Measurements from ENCODE around the gene METTL1. TPM values are rescaled to one million over a fixed set of nuclear protein-coding genes. Genes with fewer than 3 reads are reported as not detected.
A peak's percentile ranks its signal among the peaks of the same experiment; 100 is the strongest.
"Not testable (repeated sequence)": the region's sequence is repeated elsewhere in the genome, so short reads cannot be mapped to it uniquely, and the experiment has no call there.

METTL1 gene
- polyA plus RNA-seq, 1 donor from 2014 or later: 15.9 TPM

DNA sequence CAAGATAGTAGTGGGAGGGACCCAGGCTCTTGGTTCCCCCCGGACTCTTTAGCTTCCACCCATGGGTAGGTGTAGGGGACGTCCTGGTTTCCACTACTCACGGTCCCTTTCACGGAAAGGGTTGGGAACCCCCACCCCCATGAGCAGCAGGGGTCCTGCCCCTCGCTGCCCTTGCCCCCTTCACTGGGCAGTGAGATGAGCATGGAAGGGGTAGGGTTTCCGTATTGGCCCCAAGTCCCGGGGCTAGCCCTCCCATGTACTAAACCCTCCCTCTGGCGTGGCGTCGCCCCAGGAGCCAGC is 46.1 kb downstream of the METTL1 start:
- Mint-ChIP-seq H3K27me3 (no peaks in the 10 kb centered on the region), H3K4me1 (peaks cover 8 to 16% (median 15%) of the 10 kb centered on the region in 3 donors), H3K4me3 (peak overlapping the region in 1 of 4 donors; percentile 45), H3K27ac (no peak overlapping the region), H3K36me3 (peaks cover 6% of the 10 kb centered on the region), H3K9me3 (no peaks in the 10 kb centered on the region)

DNA sequence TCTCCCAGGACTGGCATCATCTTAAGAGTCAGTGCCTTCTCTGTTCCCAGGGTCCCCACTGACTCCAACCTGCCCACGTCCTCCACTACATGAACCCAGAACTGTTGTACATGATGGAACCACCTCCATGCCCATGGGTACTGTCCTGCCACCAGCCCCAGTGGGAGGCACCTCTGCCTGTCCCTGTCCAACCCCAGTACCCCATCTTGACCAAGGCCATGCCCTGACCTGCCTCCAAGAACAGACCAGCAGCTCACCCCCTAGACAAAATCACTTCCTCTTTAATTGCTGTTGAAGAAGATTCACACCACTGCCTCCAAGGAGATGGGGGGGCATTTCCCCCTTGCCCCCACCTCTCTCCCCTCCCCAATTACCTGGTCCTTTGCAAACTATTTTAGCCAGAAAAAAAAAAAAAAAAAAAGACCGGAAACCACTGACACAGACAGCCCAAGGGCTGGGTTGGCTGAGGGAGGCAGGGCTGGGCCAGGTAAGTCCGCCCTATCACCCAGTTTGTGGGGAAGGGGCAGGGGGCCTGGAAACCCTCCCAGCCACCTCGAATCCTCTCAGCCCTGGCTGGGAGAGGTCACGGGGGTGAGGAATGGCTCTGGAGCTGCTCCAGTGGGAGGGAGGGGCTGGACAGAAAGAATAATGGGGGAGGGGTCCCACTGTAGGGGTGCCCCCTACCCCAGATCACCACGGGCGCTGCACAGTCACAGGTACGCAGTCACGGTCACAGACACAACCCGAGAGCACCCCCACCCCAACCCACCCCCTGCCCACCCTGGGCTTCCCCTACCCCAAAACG is 46.8 kb downstream of the METTL1 start:
- Mint-ChIP-seq H3K9me3 (no peaks in the 10 kb centered on the region), H3K27me3 (no peaks in the 10 kb centered on the region), H3K27ac (peak overlapping the region; percentile 44 to 73 (median 59)), H3K36me3 (peaks cover 6% of the 10 kb centered on the region), H3K4me3 (peak overlapping the region in 3 of 4 donors; percentile 6 to 79 (median 72)), H3K4me1 (peaks cover 8 to 16% (median 15%) of the 10 kb centered on the region in 3 donors)

DNA sequence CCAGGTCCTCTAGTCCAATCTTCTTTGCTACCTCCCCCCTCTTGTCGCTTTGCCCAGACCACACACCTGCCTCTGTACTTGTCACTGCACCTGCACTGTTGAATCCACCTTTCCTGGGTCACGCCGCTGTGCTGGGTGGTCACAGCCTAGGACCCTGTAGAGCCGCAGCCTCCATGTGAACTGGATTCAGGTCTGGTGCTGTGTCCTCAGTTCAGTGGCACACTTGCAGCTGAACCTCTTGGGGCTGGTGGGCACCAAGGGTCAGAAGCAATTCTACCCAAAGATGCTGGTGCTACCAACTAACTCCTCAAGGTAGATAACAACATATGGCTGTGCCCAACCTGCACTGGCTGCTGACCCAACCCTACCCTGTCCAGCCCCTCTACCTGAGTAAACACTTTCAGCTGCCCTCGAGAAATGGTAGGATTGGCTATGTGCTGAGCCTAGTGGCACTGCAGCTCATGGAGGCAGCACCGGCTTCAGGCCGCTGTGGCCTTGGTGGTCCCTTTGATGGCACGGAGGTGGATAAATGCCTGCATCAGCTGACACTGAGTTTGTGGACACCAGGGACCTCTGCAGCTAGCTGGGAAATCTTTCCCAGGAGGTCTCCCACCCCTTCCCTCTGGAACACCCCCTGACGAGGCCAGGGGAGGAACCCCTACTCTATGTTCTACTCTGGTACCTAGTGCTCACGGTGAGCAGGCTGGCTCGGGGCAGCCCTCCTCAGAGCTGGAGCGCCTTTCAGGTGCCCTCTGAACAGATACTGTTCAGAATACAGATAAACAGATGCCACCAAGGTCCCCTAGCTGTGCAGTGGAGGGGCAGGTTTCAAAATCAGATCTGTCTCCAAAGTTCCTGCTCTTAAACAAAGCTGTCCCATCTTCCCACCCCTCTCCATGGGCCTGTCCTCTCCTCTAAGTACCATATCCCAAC is 47.6 kb downstream of the METTL1 start:
- no peaks in the 10 kb centered on the region for H3K9me3 Mint-ChIP-seq
- no peaks in the 10 kb centered on the region for H3K27me3 Mint-ChIP-seq
- peaks cover 13 to 15% (median 15%) of the 10 kb centered on the region in 3 donors for H3K4me1 Mint-ChIP-seq
- peak overlapping the region; percentile 44 to 73 (median 59) for H3K27ac Mint-ChIP-seq
- H3K4me3 Mint-ChIP-seq: peak overlapping the region in 1 of 4 donors; percentile 6
- H3K36me3 Mint-ChIP-seq: peaks cover 6% of the 10 kb centered on the region

DNA sequence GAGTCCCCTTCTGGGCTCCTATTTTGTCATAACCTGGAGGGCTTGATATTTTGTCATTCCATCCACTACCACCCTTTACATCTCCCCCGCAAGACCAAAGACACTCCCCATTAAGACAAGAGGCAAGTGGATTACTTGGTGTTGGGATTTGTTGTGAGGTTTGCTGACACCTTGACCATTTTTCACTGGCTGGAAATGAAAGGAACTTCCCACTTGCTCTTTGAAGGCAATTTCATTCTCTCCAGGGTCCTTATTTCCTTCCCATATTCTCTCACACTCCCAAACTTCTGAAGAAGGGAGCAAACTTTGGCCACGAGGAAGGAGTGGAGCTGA is 48.3 kb downstream of the METTL1 start:
- no peaks in the 10 kb centered on the region for H3K27me3 Mint-ChIP-seq
- H3K4me3 Mint-ChIP-seq: no peak overlapping the region
- H3K4me1 Mint-ChIP-seq: peaks cover 13 to 15% (median 14%) of the 10 kb centered on the region in 3 donors
- H3K36me3 Mint-ChIP-seq: peaks cover 6% of the 10 kb centered on the region
- no peaks in the 10 kb centered on the region for H3K9me3 Mint-ChIP-seq
- H3K27ac Mint-ChIP-seq: peak overlapping the region in 2 of 3 donors; percentile 31 to 74

- Mint-ChIP-seq H3K27ac (peak overlapping the region in 1 of 3 donors; percentile 74), H3K4me1 (peaks cover 10 to 15% (median 14%) of the 10 kb centered on the region in 3 donors), H3K4me3 (no peak overlapping the region), H3K27me3 (no peaks in the 10 kb centered on the region), H3K36me3 (peaks cover 9% of the 10 kb centered on the region), H3K9me3 (no peaks in the 10 kb centered on the region)
Measured at GRCh38 chr12:57722716-57723629, 48.9 kb downstream of the METTL1 start.

DNA sequence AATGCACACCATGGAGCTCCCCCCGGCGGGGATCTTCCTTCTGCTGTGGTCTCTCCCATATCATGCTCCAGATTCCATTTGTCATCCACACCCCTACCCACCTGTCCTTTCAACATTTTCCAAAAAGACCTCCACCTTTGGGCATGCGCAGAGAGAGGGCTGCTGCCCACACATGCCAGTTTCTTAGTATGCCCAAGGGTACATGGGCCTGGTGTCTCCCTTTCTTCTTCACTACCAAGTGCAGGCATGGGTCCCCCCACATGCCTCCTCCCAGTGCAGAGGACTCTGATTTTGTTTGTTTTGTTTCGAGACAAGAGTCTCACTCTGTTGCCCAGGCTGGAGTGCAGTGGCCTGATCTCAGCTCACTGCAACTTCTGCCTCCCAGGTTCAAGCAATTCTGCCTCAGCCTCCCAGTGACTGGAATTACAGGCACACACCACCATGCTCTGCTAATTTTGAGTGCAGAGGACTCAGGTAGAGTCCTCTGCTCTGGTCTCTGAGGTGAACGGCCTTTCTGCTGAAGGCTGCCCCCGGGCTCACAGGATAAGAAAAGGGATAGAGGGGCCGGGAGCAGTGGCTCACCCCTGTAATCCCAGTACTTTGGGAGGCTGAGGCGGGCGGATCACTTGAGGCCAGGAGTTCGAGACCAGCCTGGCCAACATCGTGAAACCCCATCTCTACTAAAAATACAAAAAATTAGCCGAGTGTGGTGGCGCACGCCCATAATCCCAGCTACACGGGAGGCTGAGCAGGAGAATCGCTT is 49.9 kb downstream of the METTL1 start:
- not testable (repeated sequence) for H3K27me3 Mint-ChIP-seq, H3K4me3 Mint-ChIP-seq, H3K9me3 Mint-ChIP-seq, H3K27ac Mint-ChIP-seq, H3K36me3 Mint-ChIP-seq
- peaks cover 10 to 15% (median 14%) of the 10 kb centered on the region in 3 donors for H3K4me1 Mint-ChIP-seq

DNA sequence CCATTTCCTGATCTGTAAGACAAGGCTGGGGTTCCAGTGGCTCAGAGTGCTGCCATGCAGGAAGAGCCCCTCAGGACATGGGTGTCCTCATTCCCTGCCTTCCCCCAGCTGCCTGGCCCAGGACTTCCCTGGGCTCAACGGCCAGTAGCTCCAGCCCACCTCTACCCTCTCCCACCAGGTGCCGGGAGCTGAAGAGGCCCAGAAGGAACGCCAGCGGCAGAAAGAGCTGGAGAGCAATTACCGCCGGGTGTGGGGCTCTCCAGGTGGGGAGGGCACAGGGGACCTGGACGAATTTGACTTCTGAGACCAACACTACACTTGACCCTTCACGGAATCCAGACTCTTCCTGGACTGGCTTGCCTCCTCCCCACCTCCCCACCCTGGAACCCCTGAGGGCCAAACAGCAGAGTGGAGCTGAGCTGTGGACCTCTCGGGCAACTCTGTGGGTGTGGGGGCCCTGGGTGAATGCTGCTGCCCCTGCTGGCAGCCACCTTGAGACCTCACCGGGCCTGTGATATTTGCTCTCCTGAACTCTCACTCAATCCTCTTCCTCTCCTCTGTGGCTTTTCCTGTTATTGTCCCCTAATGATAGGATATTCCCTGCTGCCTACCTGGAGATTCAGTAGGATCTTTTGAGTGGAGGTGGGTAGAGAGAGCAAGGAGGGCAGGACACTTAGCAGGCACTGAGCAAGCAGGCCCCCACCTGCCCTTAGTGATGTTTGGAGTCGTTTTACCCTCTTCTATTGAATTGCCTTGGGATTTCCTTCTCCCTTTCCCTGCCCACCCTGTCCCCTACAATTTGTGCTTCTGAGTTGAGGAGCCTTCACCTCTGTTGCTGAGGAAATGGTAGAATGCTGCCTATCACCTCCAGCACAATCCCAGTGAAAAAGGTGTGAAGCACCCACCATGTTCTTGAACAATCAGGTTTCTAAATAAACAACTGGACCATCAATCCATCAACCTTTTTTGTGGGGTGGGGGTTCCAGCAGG is 51.0 kb downstream of the METTL1 start:
- Mint-ChIP-seq H3K4me1 (peaks cover 10 to 15% (median 15%) of the 10 kb centered on the region in 3 donors), H3K4me3 (no peak overlapping the region), H3K27me3 (no peaks in the 10 kb centered on the region), H3K36me3 (peaks cover 6% of the 10 kb centered on the region), H3K9me3 (no peaks in the 10 kb centered on the region), H3K27ac (peak overlapping the region in 1 of 3 donors; percentile 87)

GRCh38 chr12:57719777-57720605 is 51.9 kb downstream of the METTL1 start:
- Mint-ChIP-seq H3K4me1 (peaks cover 11 to 20% (median 19%) of the 10 kb centered on the region in 3 donors), H3K4me3 (no peak overlapping the region), H3K27ac (peak overlapping the region in 2 of 3 donors; percentile 2 to 63), H3K27me3 (no peaks in the 10 kb centered on the region), H3K36me3 (peaks cover 9% of the 10 kb centered on the region), H3K9me3 (no peaks in the 10 kb centered on the region)

DNA sequence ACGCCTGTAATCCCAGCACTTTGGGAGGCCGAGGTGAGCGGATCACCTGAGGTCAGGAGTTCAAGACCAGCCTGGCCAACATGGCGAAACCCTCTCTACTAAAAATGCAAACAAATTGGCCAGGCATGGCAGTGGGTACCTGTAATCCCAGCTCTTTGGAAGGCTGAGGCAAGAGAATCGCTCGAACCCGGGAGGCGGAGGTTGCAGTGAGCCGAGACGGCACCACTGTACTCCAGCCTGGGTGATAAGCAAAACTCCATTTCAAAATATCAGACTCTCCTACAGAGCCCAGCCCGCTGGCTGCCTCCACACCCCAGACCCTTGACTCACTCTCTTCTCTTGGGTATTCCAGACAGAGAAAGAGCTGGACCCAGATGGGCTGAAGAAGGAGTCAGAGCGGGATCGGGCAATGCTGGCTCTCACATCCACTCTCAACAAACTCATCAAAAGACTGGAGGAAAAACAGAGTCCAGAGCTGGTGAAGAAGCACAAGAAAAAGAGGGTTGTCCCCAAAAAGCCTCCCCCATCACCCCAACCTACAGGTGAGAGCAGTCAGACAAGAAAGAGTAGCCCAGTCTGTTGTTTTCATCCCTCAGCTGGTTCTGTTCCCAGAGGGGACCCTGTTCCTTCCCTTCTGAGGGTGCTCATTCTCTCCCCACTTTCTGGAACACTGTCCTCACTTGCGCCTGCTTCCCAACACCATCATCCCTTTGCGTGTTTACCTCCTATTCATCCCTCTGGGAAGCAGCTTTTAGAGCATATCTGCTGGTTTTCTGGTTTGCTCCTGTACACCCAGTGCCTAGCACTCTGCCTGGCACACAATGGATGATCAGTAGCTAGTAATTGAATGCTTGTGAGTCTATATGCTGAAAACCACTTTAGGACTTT is 53.0 kb downstream of the METTL1 start:
- peak overlapping the region in 1 of 3 donors; percentile 82 for H3K27ac Mint-ChIP-seq
- H3K4me3 Mint-ChIP-seq: no peak overlapping the region
- H3K4me1 Mint-ChIP-seq: peaks cover 7 to 15% (median 14%) of the 10 kb centered on the region in 3 donors
- peaks cover 9% of the 10 kb centered on the region for H3K36me3 Mint-ChIP-seq
- no peaks in the 10 kb centered on the region for H3K27me3 Mint-ChIP-seq
- H3K9me3 Mint-ChIP-seq: no peaks in the 10 kb centered on the region

All from IgD-negative memory B cell (primary cell).